ENCODE results near the gene GSDME.

DNA sequence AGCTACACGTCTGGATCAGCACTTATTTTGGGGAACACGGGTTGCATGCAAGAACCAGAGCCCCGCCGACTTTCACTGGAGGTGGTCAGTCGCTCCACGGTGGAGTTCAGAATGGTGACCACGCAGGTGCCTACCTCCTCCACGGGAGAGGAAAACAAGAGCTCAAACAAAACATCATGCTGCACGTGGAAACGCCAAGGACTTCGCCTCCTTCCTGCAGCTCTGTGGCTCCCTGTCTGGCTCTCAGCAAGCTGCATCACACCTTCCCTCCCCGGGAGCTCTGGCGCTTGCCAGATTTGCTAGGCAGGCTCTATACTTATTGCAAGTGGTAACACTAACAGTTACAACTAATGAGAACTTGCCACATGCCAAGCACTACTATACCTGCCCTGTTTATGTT, 26.0 kb downstream of the GSDME start:
- TF ChIP-seq POLR2AphosphoS2 (IDR thresholded peaks at IDR 0.05; ENCODE audit: low read depth, low read length) (no peak), ATF7 (IDR thresholded peaks at IDR 0.05; ENCODE audit: low read depth) (no peak), CREM (IDR thresholded peaks at IDR 0.05; ENCODE audit: low read depth) (no peak), BRCA1 (IDR thresholded peaks at IDR 0.05; ENCODE audit: low read depth, low read length) (no peak), RFX5 (IDR thresholded peaks at IDR 0.05; ENCODE audit: low read depth, low read length) (no peak), NRF1 (conservative IDR thresholded peaks at IDR 0.05; ENCODE audit: low read depth, low read length) (no peak), POLR2AphosphoS5 (IDR thresholded peaks at IDR 0.05; ENCODE audit: low read length) (no peak), CHD2 (IDR thresholded peaks at IDR 0.05; ENCODE audit: borderline replicate concordance, low read depth, low read length) (no peak), NFYA (IDR thresholded peaks at IDR 0.05; ENCODE audit: borderline replicate concordance, low read depth, low read length) (no peak)
- TF ChIP-seq, protein P1, sequence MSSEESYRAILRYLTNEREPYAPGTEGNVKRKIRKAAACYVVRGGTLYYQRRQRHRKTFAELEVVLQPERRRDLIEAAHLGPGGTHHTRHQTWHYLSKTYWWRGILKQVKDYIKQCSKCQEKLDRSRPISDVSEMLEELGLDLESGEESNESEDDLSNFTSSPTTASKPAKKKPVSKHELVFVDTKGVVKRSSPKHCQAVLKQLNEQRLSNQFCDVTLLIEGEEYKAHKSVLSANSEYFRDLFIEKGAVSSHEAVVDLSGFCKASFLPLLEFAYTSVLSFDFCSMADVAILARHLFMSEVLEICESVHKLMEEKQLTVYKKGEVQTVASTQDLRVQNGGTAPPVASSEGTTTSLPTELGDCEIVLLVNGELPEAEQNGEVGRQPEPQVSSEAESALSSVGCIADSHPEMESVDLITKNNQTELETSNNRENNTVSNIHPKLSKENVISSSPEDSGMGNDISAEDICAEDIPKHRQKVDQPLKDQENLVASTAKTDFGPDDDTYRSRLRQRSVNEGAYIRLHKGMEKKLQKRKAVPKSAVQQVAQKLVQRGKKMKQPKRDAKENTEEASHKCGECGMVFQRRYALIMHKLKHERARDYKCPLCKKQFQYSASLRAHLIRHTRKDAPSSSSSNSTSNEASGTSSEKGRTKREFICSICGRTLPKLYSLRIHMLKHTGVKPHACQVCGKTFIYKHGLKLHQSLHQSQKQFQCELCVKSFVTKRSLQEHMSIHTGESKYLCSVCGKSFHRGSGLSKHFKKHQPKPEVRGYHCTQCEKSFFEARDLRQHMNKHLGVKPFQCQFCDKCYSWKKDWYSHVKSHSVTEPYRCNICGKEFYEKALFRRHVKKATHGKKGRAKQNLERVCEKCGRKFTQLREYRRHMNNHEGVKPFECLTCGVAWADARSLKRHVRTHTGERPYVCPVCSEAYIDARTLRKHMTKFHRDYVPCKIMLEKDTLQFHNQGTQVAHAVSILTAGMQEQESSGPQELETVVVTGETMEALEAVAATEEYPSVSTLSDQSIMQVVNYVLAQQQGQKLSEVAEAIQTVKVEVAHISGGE (CRISPR knock-in tag; IDR thresholded peaks at IDR 0.05), result no peak
- TF ChIP-seq, protein P2, sequence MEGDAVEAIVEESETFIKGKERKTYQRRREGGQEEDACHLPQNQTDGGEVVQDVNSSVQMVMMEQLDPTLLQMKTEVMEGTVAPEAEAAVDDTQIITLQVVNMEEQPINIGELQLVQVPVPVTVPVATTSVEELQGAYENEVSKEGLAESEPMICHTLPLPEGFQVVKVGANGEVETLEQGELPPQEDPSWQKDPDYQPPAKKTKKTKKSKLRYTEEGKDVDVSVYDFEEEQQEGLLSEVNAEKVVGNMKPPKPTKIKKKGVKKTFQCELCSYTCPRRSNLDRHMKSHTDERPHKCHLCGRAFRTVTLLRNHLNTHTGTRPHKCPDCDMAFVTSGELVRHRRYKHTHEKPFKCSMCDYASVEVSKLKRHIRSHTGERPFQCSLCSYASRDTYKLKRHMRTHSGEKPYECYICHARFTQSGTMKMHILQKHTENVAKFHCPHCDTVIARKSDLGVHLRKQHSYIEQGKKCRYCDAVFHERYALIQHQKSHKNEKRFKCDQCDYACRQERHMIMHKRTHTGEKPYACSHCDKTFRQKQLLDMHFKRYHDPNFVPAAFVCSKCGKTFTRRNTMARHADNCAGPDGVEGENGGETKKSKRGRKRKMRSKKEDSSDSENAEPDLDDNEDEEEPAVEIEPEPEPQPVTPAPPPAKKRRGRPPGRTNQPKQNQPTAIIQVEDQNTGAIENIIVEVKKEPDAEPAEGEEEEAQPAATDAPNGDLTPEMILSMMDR (IDR thresholded peaks at IDR 0.05 in 2 of 3, conservative IDR thresholded peaks at IDR 0.05 in 1 of 3; ENCODE audit: control insufficient read depth in 2 of 3, extremely low read depth in 1 of 3, insufficient read depth in 1 of 3, low read depth in 3 of 3, low read length in 3 of 3), result no peak
- TF ChIP-seq, protein P3, sequence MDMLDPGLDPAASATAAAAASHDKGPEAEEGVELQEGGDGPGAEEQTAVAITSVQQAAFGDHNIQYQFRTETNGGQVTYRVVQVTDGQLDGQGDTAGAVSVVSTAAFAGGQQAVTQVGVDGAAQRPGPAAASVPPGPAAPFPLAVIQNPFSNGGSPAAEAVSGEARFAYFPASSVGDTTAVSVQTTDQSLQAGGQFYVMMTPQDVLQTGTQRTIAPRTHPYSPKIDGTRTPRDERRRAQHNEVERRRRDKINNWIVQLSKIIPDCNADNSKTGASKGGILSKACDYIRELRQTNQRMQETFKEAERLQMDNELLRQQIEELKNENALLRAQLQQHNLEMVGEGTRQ (IDR thresholded peaks at IDR 0.05; ENCODE audit: borderline replicate concordance, low read depth, low read length), result no peak
